ENCODE data around the gene PRXL2A. TPM values are rescaled to one million over a fixed set of nuclear protein-coding genes. Genes with fewer than 3 reads are reported as not detected.

PRXL2A gene
- total RNA-seq, 1 donor from 2014 or later = 73.5 TPM

DNA sequence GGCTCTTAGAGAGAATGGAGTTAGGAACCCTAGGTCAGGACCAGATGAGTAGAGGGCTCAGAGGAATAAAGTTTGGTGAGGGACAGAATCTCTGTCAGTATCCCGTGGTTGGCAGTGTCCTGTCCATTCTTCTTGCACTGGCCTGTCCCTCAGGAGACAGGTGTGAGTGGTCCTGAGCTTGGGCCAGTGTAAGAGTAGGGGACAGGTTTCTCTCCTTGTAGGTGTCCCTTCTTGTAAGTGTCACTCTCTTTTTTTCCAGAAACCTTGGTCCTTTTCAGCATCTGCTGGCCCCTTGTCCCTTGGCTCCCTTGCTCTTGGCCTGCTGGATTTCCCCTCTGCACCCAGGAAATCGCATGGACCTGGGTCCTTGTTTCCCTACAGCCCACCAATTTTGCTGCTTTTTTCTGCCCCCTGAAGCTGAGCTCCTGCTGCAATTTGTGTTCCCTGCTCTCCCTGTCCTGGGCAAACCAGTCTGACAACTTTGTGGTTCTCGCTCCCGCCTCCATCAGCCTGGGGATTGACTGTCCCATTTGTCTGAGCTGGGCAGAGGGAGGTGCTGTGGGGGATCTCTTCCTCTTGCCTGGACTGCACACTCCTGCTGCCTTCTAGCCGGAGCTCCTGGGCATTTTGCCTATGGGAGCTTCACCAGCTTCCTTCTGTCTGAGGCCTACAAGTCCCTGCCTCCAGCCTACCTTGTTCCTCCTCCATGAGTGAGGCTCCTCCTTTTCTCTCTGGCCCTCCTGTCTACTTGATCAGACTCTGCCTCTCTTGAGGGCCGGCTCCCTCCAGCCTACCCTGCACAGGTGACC lies 52.3 kb downstream of the PRXL2A start:
- H3K4me1 Mint-ChIP-seq (ENCODE audit: unreplicated experiment) = peaks cover 83% of the 10 kb centered on the region
- H3K36me3 Mint-ChIP-seq = peaks cover 9% of the 10 kb centered on the region
- H3K9me3 Mint-ChIP-seq = no peaks in the 10 kb centered on the region
- no peaks in the 10 kb centered on the region for H3K27me3 Mint-ChIP-seq
- no peak for DNase-seq (ENCODE audit: extremely low spot score, unreplicated experiment)
- no peak for TF ChIP-seq CTCF (conservative IDR thresholded peaks at IDR 0.05)
- H3K4me3 Mint-ChIP-seq = peak overlapping the region; percentile 82
- peak overlapping the region; percentile 95 for H3K27ac Mint-ChIP-seq

GRCh38 chr10:80461208-80462183 lies 53.1 kb downstream of the PRXL2A start:
- H3K27ac Mint-ChIP-seq = peak overlapping the region; percentile 95
- no peaks in the 10 kb centered on the region for H3K27me3 Mint-ChIP-seq
- no peak for DNase-seq (ENCODE audit: extremely low spot score, unreplicated experiment)
- H3K36me3 Mint-ChIP-seq = peaks cover 7% of the 10 kb centered on the region
- no peak for TF ChIP-seq CTCF (conservative IDR thresholded peaks at IDR 0.05)
- H3K4me3 Mint-ChIP-seq = peak overlapping the region; percentile 82
- no peaks in the 10 kb centered on the region for H3K9me3 Mint-ChIP-seq
- H3K4me1 Mint-ChIP-seq (ENCODE audit: unreplicated experiment) = peaks cover 81% of the 10 kb centered on the region

- Mint-ChIP-seq H3K4me1 (ENCODE audit: unreplicated experiment) (peaks cover 90% of the 10 kb centered on the region), H3K4me3 (peak overlapping the region; percentile 49), H3K27ac (peak overlapping the region; percentile 75), H3K36me3 (peaks cover 7% of the 10 kb centered on the region), H3K27me3 (no peaks in the 10 kb centered on the region), H3K9me3 (no peaks in the 10 kb centered on the region)
- TF ChIP-seq CTCF (conservative IDR thresholded peaks at IDR 0.05) = no peak
- no peak for DNase-seq (ENCODE audit: extremely low spot score, unreplicated experiment)
Measured at GRCh38 chr10:80462299-80462980, 54.1 kb downstream of the PRXL2A start.

DNA sequence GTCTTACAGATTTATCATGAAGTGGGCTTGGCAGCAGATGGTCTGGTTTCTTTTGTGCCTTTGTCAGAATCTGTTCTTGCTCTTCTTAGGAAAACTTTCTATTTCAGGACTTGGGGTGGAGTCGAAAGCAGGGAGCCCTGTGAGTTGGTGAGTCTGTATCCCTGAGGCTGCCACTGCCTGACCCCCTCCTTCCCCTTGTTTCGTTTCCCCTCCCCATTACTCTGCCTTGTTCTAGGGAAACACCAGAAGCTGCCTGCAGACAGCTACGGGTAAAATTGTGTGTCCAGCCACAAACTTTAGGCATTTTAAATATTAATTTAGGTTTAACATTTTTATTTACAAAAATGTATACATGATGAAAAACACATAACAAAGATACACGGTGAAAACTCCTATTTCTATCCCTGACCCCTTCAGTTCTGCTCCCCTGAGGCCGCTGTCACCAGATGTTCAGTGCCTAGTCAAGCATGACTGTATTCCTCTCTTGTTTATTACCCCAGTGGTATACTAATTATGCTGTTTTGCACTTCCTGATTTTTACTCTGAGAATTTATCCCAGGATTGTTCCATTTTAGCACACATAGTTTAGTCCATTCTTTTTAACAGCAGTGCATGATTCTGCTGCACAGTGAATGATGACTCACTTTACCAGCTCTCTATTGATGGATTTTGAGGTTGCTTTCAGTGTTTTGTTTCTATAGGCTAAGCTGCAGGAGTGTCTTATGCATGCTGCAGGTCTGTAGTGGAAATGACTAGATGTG lies 54.8 kb downstream of the PRXL2A start:
- H3K27me3 Mint-ChIP-seq = no peaks in the 10 kb centered on the region
- peaks cover 7% of the 10 kb centered on the region for H3K36me3 Mint-ChIP-seq
- H3K9me3 Mint-ChIP-seq = no peaks in the 10 kb centered on the region
- H3K4me3 Mint-ChIP-seq = peak overlapping the region; percentile 66
- peaks cover 93% of the 10 kb centered on the region for H3K4me1 Mint-ChIP-seq (ENCODE audit: unreplicated experiment)
- H3K27ac Mint-ChIP-seq = peak overlapping the region; percentile 75
- no peak for DNase-seq (ENCODE audit: extremely low spot score, unreplicated experiment)
- no peak for TF ChIP-seq CTCF (conservative IDR thresholded peaks at IDR 0.05)

DNA sequence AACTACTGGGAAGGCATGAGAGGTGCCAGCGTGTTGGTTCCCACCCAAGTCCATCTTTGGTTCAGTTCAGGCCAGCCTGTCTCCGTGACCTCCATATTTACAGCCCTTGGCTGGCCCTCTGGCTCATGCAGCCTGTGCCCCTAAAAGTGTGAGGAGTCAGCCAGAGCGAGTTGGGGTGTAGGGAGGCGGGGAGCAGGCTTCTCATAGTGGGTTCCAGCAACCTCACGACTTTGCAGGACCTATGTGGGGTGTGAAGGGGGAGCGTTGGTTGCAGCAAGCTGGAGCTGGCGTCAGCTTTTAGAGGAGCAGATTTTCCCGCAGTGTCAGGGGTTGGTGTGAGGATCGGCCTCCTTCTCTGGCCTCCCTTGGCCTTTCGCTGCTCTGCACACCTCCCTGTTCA lies 55.5 kb downstream of the PRXL2A start:
- peaks cover 93% of the 10 kb centered on the region for H3K4me1 Mint-ChIP-seq (ENCODE audit: unreplicated experiment)
- H3K27me3 Mint-ChIP-seq = no peaks in the 10 kb centered on the region
- peaks cover 3% of the 10 kb centered on the region for H3K36me3 Mint-ChIP-seq
- H3K4me3 Mint-ChIP-seq = no peak overlapping the region
- H3K27ac Mint-ChIP-seq = peak overlapping the region; percentile 75
- DNase-seq (ENCODE audit: extremely low spot score, unreplicated experiment) = no peak
- TF ChIP-seq CTCF (conservative IDR thresholded peaks at IDR 0.05) = no peak
- H3K9me3 Mint-ChIP-seq = no peaks in the 10 kb centered on the region
